ENCODE results near the gene BICC1. TPM values are rescaled to one million over a fixed set of nuclear protein-coding genes. Genes with fewer than 3 reads are reported as not detected.

BICC1 gene
- polyA plus RNA-seq, 3 donors: 0.02 to 0.24 (median 0.14) TPM

- Histone ChIP-seq H4K20me1 (ENCODE audit: insufficient read depth, low read length) (no peaks in the 10 kb centered on the region), H3K4me3 (replicated peaks in 1 of 3; ENCODE audit: low read depth in 2 of 3, low read length in 3 of 3) (no peak overlapping the region), H3K36me3 (replicated peaks in 1 of 2; ENCODE audit: control insufficient read depth in 1 of 2, insufficient read depth in 2 of 2, low read length in 2 of 2) (no peaks in the 10 kb centered on the region), H3K9ac (ENCODE audit: insufficient read depth, low read length, poor library complexity, severe bottlenecking) (no peak overlapping the region), H3K27me3 (ENCODE audit: control insufficient read depth in 2 of 2, insufficient read depth in 2 of 2, low read length in 2 of 2) (no peaks in the 10 kb centered on the region), H2AFZ (ENCODE audit: insufficient read depth, low read depth, low read length, poor library complexity, severe bottlenecking) (no peak overlapping the region), H3K79me2 (ENCODE audit: insufficient read depth, low read length) (no peaks in the 10 kb centered on the region), H3K4me1 (ENCODE audit: control insufficient read depth in 1 of 2, insufficient read depth in 2 of 2, low read length in 2 of 2) (no peaks in the 10 kb centered on the region), H3K27ac (ENCODE audit: low read depth in 1 of 2, low read length in 2 of 2) (no peak overlapping the region), H3K9me3 (replicated peaks in 1 of 2; ENCODE audit: control insufficient read depth in 1 of 2, insufficient read depth in 1 of 2, low read length in 2 of 2) (no peaks in the 10 kb centered on the region), H3K4me2 (replicated peaks; ENCODE audit: extremely low read depth, low read length, poor library complexity, severe bottlenecking) (no peak overlapping the region)
- TF ChIP-seq, protein P1, sequence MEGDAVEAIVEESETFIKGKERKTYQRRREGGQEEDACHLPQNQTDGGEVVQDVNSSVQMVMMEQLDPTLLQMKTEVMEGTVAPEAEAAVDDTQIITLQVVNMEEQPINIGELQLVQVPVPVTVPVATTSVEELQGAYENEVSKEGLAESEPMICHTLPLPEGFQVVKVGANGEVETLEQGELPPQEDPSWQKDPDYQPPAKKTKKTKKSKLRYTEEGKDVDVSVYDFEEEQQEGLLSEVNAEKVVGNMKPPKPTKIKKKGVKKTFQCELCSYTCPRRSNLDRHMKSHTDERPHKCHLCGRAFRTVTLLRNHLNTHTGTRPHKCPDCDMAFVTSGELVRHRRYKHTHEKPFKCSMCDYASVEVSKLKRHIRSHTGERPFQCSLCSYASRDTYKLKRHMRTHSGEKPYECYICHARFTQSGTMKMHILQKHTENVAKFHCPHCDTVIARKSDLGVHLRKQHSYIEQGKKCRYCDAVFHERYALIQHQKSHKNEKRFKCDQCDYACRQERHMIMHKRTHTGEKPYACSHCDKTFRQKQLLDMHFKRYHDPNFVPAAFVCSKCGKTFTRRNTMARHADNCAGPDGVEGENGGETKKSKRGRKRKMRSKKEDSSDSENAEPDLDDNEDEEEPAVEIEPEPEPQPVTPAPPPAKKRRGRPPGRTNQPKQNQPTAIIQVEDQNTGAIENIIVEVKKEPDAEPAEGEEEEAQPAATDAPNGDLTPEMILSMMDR (IDR thresholded peaks at IDR 0.05): no peak
- Mint-ChIP-seq H3K4me1 (no peaks in the 10 kb centered on the region), H3K9me3 (peaks cover 0 to 2% (median 0%) of the 10 kb centered on the region in 7 donors), H3K4me3 (no peak overlapping the region), H3K27ac (no peak overlapping the region), H3K36me3 (no peaks in the 10 kb centered on the region), H3K27me3 (ENCODE audit: low read depth in 3 of 3) (no peaks in the 10 kb centered on the region)
- 90% methylated on average over 1 of the region's 1 CpG for WGBS (ENCODE audit: insufficient coverage)
- DNase-seq: no peak
- intact Hi-C loops (cut with micrococcal nuclease): no loop called here
These were observed 311.3 kb downstream of the BICC1 start for GRCh38 chr10:58823983-58824382.

DNA sequence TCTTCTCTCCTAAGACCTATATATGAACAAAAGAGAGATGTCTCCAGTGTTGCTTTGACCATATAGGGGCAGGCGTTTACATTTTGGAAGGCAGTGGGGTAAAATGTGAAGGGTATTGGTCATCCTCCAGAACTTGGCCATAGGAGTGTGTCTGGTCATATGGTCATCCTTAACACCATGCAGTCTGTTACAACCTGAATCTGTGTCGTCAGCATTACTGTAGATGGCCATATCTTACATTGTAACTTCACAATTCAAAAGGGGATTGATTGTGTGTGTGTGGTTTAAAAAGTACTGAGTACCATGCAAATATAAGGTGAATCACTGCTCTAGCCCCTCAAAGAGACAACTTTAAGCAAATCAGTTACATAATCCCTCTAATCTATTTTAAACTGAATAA lies 311.7 kb downstream of the BICC1 start:
- peaks cover 0 to 2% (median 0%) of the 10 kb centered on the region in 7 donors for H3K9me3 Mint-ChIP-seq
- Histone ChIP-seq H3K36me3 (replicated peaks in 1 of 2; ENCODE audit: control insufficient read depth in 1 of 2, insufficient read depth in 2 of 2, low read length in 2 of 2) (no peaks in the 10 kb centered on the region), H3K4me1 (ENCODE audit: control insufficient read depth in 1 of 2, insufficient read depth in 2 of 2, low read length in 2 of 2) (no peaks in the 10 kb centered on the region), H3K9ac (ENCODE audit: insufficient read depth, low read length, poor library complexity, severe bottlenecking) (no peak overlapping the region), H3K4me3 (replicated peaks in 1 of 3; ENCODE audit: low read depth in 2 of 3, low read length in 3 of 3) (no peak overlapping the region), H3K9me3 (replicated peaks in 1 of 2; ENCODE audit: control insufficient read depth in 1 of 2, insufficient read depth in 1 of 2, low read length in 2 of 2) (no peaks in the 10 kb centered on the region), H3K4me2 (replicated peaks; ENCODE audit: extremely low read depth, low read length, poor library complexity, severe bottlenecking) (no peak overlapping the region), H3K27ac (ENCODE audit: low read depth in 1 of 2, low read length in 2 of 2) (no peak overlapping the region), H2AFZ (ENCODE audit: insufficient read depth, low read depth, low read length, poor library complexity, severe bottlenecking) (no peak overlapping the region), H3K27me3 (ENCODE audit: control insufficient read depth in 2 of 2, insufficient read depth in 2 of 2, low read length in 2 of 2) (no peaks in the 10 kb centered on the region), H4K20me1 (ENCODE audit: insufficient read depth, low read length) (no peaks in the 10 kb centered on the region), H3K79me2 (ENCODE audit: insufficient read depth, low read length) (no peaks in the 10 kb centered on the region)
- no peaks in the 10 kb centered on the region for H3K27me3 Mint-ChIP-seq (ENCODE audit: low read depth in 3 of 3)
- DNase-seq: no peak
- TF ChIP-seq, protein P1 (IDR thresholded peaks at IDR 0.05): no peak
- no peak overlapping the region for H3K27ac Mint-ChIP-seq
- H3K4me3 Mint-ChIP-seq: no peak overlapping the region
- intact Hi-C loops (cut with micrococcal nuclease): no loop called here
- H3K36me3 Mint-ChIP-seq: no peaks in the 10 kb centered on the region
- H3K4me1 Mint-ChIP-seq: no peaks in the 10 kb centered on the region
- no CpG with 5 or more reads among the region's 2 CpGs for WGBS (ENCODE audit: insufficient coverage)
